ENCODE measurements around the gene CALML5. TPM values are rescaled to one million over a fixed set of nuclear protein-coding genes. Genes with fewer than 3 reads are reported as not detected.

The CALML5 gene
- total RNA-seq, 2 donors from 2014 or later = not detected

- H3K36me3 Mint-ChIP-seq (ENCODE audit: low read depth) = no peaks in the 10 kb centered on the region
- H3K4me3 Mint-ChIP-seq = no peak overlapping the region
- H3K27ac Mint-ChIP-seq = no peak overlapping the region
- no peaks in the 10 kb centered on the region for H3K9me3 ChIP-seq (ENCODE audit: control insufficient read depth, low read length, poor library complexity, severe bottlenecking)
- H3K27me3 Mint-ChIP-seq = peaks cover 4% of the 10 kb centered on the region
- DNase-seq = no peak
- H3K4me1 Mint-ChIP-seq = peaks cover 2% of the 10 kb centered on the region
- no peak for ATAC-seq
Observed at GRCh38 chr10:5538892-5539651, 39.7 kb upstream of the CALML5 start.

- no peak overlapping the region for H3K27ac Mint-ChIP-seq
Observed at GRCh38 chr10:5538446-5538845, 39.1 kb upstream of the CALML5 start.

GRCh38 chr10:5537684-5538083 lies 38.3 kb upstream of the CALML5 start:
- H3K36me3 Mint-ChIP-seq (ENCODE audit: low read depth) = no peaks in the 10 kb centered on the region
- peaks cover 4% of the 10 kb centered on the region for H3K4me1 Mint-ChIP-seq
- peaks cover 4% of the 10 kb centered on the region for H3K27me3 Mint-ChIP-seq
- no peak overlapping the region for H3K27ac Mint-ChIP-seq
- ATAC-seq (no peak), DNase-seq (no peak)
- no peaks in the 10 kb centered on the region for H3K9me3 ChIP-seq (ENCODE audit: control insufficient read depth, low read length, poor library complexity, severe bottlenecking)
- H3K4me3 Mint-ChIP-seq = no peak overlapping the region

More at GRCh38 chr10:5538446-5538845, 39.1 kb upstream of the CALML5 start:
- DNase-seq = no peak
- H3K4me1 Mint-ChIP-seq = peaks cover 4% of the 10 kb centered on the region
- H3K4me3 Mint-ChIP-seq = no peak overlapping the region
- no peaks in the 10 kb centered on the region for H3K36me3 Mint-ChIP-seq (ENCODE audit: low read depth)
- peaks cover 4% of the 10 kb centered on the region for H3K27me3 Mint-ChIP-seq
- no peaks in the 10 kb centered on the region for H3K9me3 ChIP-seq (ENCODE audit: control insufficient read depth, low read length, poor library complexity, severe bottlenecking)
- no peak for ATAC-seq

DNA sequence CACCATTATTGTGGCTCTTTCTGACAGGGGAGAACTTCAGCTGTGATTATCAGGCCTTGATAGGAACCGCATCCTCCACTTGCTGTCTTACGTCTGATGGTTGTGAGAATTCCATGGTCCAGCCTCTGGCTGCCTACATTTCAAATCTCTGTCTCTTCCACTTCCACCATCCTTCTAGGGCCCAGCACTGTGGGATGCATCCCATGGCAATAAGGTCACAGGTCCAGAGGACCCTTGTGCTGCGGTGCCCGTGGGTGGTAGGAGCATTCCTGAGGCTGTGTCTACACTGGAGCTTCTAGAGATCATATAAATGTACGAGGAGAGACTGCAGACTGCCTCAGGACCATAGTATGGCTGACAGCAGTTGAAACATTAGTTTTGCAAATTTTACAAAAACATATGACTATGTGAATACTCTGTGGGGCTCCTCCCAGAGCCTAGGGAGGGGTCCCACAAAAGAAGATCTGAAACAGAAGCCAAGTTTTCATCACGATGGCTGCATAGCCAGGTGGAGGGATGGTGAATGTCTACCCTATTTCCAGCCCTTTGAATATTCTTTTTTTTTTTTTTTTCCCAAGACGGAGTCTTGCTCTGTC lies 37.2 kb upstream of the CALML5 start:
- no peaks in the 10 kb centered on the region for H3K9me3 ChIP-seq (ENCODE audit: control insufficient read depth, low read length, poor library complexity, severe bottlenecking)
- Mint-ChIP-seq H3K4me3 (no peak overlapping the region), H3K27ac (no peak overlapping the region), H3K4me1 (peaks cover 4% of the 10 kb centered on the region), H3K27me3 (peaks cover 4% of the 10 kb centered on the region), H3K36me3 (ENCODE audit: low read depth) (no peaks in the 10 kb centered on the region)
- no peak for ATAC-seq
- no peak for DNase-seq

- Mint-ChIP-seq H3K36me3 (ENCODE audit: low read depth) (no peaks in the 10 kb centered on the region), H3K27me3 (peaks cover 4% of the 10 kb centered on the region), H3K4me1 (peaks cover 4% of the 10 kb centered on the region), H3K4me3 (no peak overlapping the region), H3K27ac (no peak overlapping the region)
- H3K9me3 ChIP-seq (ENCODE audit: control insufficient read depth, low read length, poor library complexity, severe bottlenecking) = no peaks in the 10 kb centered on the region
- DNase-seq = no peak
- no peak for ATAC-seq
Observed at GRCh38 chr10:5534880-5535856, 35.8 kb upstream of the CALML5 start.

DNA sequence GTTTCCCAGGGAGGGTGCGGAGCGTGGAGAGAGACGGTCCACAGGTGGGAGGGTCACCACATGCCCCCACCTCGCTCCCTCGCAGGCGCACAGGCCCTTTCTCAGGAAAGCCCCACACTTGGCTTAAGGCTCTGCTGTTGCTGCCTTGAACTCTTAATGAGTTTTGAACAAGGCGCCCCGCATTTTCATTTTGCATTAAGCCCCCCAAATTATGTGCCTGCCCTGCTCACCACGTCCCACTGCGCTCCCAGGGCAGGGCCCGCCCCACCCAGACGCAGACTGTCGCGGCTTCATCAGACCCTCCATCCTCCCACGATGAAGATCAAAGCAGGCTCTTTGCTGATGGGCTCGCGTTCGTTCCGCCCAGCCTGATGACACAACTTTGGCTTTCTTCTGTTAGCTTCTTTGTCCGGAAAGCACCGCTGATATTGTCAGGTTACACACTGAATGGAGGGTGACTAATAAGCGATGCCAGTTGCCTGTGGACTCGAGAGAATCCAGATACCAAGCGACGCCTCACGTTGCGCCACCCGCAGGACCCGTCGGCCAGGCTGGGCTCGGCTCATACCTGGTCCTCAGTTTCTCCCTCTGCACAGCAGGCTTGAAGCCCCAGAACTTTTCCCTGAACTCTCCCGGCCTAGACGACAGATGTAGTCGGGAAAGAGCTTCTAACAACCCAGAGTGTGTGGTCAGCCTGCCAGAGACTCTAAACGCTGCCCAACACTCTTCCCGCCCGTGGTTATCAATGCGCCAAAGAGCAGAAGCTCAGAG lies 34.9 kb upstream of the CALML5 start:
- ATAC-seq = no peak
- H3K4me3 Mint-ChIP-seq = no peak overlapping the region

GRCh38 chr10:5533098-5533731 lies 33.8 kb upstream of the CALML5 start:
- no peak overlapping the region for H3K4me3 Mint-ChIP-seq
- no peaks in the 10 kb centered on the region for H3K36me3 Mint-ChIP-seq (ENCODE audit: low read depth)
- peaks cover 2% of the 10 kb centered on the region for H3K4me1 Mint-ChIP-seq
- H3K27me3 Mint-ChIP-seq = no peaks in the 10 kb centered on the region
- H3K9me3 ChIP-seq (ENCODE audit: control insufficient read depth, low read length, poor library complexity, severe bottlenecking) = no peaks in the 10 kb centered on the region
- DNase-seq = no peak
- no peak for ATAC-seq
- no peak overlapping the region for H3K27ac Mint-ChIP-seq

More for the DNA sequence above, 34.9 kb upstream of the CALML5 start:
- no peaks in the 10 kb centered on the region for H3K36me3 Mint-ChIP-seq (ENCODE audit: low read depth)
- no peaks in the 10 kb centered on the region for H3K9me3 ChIP-seq (ENCODE audit: control insufficient read depth, low read length, poor library complexity, severe bottlenecking)
- peaks cover 1% of the 10 kb centered on the region for H3K27me3 Mint-ChIP-seq
- peaks cover 4% of the 10 kb centered on the region for H3K4me1 Mint-ChIP-seq
- H3K27ac Mint-ChIP-seq = no peak overlapping the region
- DNase-seq = no peak

- no peaks in the 10 kb centered on the region for H3K9me3 ChIP-seq (ENCODE audit: control insufficient read depth, low read length, poor library complexity, severe bottlenecking)
- Mint-ChIP-seq H3K4me3 (peak overlapping the region; percentile 54), H3K27me3 (no peaks in the 10 kb centered on the region), H3K27ac (no peak overlapping the region), H3K36me3 (ENCODE audit: low read depth) (no peaks in the 10 kb centered on the region), H3K4me1 (peaks cover 2% of the 10 kb centered on the region)
- DNase-seq (no peak), ATAC-seq (no peak)
Observed at GRCh38 chr10:5532618-5533097, 33.3 kb upstream of the CALML5 start.

- no peak overlapping the region for H3K27ac Mint-ChIP-seq
- ATAC-seq = no peak
- peaks cover 2% of the 10 kb centered on the region for H3K4me1 Mint-ChIP-seq
- H3K9me3 ChIP-seq (ENCODE audit: control insufficient read depth, low read length, poor library complexity, severe bottlenecking) = no peaks in the 10 kb centered on the region
- no peak overlapping the region for H3K4me3 Mint-ChIP-seq
- H3K36me3 Mint-ChIP-seq (ENCODE audit: low read depth) = no peaks in the 10 kb centered on the region
- DNase-seq = no peak
- H3K27me3 Mint-ChIP-seq = no peaks in the 10 kb centered on the region
Observed at GRCh38 chr10:5532307-5532605, 32.9 kb upstream of the CALML5 start.

DNA sequence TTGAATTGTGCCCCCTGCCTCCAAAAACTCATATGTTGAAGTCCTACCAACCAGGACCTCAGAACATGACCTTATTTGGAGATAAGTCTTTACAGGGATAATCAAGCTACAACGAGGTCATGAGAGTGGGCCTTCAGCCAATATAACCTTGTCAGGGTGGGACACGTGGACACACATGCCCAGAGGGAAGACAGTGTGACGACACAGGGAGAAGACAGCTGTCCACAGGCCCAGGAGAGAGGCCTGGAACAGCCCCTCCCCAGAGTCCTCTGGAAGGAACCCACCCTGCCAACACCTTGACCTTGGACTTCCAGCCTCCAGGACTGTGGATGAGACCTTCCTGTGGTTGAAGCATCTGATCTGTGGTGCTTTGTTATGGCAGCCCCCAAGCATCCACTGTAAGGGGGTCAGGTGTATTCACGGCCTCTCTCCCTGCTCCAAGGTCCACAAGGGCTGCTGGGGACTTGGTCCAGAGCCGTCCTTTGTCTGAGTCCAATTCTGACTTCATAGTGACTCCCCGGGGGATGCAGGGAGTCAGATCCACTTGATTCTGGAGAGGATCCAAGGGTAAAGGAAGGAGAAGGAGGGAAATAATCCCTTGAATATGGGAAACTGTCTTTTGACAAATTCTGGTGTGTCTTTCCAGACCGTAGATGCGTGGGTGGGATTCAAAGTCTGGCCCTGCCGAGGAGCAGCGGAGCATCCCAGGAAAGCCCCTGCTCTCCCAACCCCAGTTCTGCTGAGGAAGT lies 32.4 kb upstream of the CALML5 start:
- H3K9me3 ChIP-seq (ENCODE audit: control insufficient read depth, low read length, poor library complexity, severe bottlenecking) = no peaks in the 10 kb centered on the region
- no peaks in the 10 kb centered on the region for H3K36me3 Mint-ChIP-seq (ENCODE audit: low read depth)
- H3K4me1 Mint-ChIP-seq = peaks cover 2% of the 10 kb centered on the region
- ATAC-seq = no peak
- no peak overlapping the region for H3K4me3 Mint-ChIP-seq
- H3K27ac Mint-ChIP-seq = no peak overlapping the region
- no peak for DNase-seq
- no peaks in the 10 kb centered on the region for H3K27me3 Mint-ChIP-seq

DNA sequence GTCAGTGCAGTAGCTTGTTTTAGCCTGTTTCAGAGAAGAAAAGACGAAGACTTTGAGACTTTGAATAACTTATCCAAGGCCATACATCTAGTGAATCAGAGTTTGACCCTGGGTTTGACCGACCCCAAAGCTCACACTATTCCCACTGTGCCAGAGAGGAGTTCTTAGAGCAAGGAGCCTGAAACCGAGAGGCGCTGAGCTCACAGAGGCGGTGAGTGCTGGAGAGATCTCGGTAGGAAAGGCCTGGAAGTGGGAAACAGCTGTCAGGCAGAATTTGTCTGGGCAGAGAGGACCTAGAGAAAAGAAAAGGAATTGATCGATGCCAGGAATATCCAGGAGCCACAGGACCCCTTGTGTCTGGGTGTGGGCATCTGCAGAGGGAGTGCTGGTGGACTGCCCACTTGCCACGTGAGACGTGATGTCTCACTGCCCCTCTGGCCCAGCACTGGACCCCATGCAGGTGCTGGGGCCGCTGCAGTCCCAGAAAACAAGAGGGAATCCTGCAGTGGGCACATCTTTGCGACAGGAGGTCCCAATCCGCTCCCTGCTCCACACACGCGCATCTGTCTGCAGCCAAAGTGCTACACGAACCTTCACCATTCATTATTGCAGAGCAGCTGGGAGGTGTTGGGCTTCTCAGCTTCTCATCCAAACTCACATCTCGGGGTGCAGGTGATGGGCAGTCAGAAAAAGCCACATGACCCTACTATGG lies 31.6 kb upstream of the CALML5 start:
- H3K9me3 ChIP-seq (ENCODE audit: control insufficient read depth, low read length, poor library complexity, severe bottlenecking) = no peaks in the 10 kb centered on the region
- DNase-seq (no peak), ATAC-seq (no peak)
- no peaks in the 10 kb centered on the region for H3K27me3 Mint-ChIP-seq
- no peak overlapping the region for H3K4me3 Mint-ChIP-seq
- H3K27ac Mint-ChIP-seq = no peak overlapping the region
- H3K4me1 Mint-ChIP-seq = peaks cover 2% of the 10 kb centered on the region
- no peaks in the 10 kb centered on the region for H3K36me3 Mint-ChIP-seq (ENCODE audit: low read depth)

All from T-helper 17 cell (primary cell).